HG02588 (cell line): ENCODE results near the gene LBP.
"Not testable (repeated sequence)": the region's sequence is repeated elsewhere in the genome, so short reads cannot be mapped to it uniquely, and the experiment has no call there.

ENCODE experiments used
- ATAC-seq: cut with Tn5 transposase; IDR thresholded peaks from one replicate; pipeline ENCODE4 v1.9.1; 2021; ENCODE audit warnings: mild to moderate bottlenecking, moderate library complexity; ENCODE audit not compliant: unreplicated experiment

LBP gene

GRCh38 chr20:38317422-38317821, 28.9 kb upstream of the LBP start:
- no peak for ATAC-seq

GRCh38 chr20:38320221-38320620, 26.1 kb upstream of the LBP start:
- no peak for ATAC-seq

GRCh38 chr20:38321959-38322598, 24.2 kb upstream of the LBP start:
- ATAC-seq, result no peak

- ATAC-seq, result no peak
Measured at GRCh38 chr20:38324159-38324558, 22.1 kb upstream of the LBP start.

- ATAC-seq, result no peak
Measured at GRCh38 chr20:38325167-38325566, 21.1 kb upstream of the LBP start.

- ATAC-seq, result no peak
Measured at GRCh38 chr20:38325905-38326304, 20.4 kb upstream of the LBP start.

- ATAC-seq, result no peak
Measured at GRCh38 chr20:38326309-38326708, 20.0 kb upstream of the LBP start.

GRCh38 chr20:38330638-38331037, 15.6 kb upstream of the LBP start:
- no peak for ATAC-seq

- no peak for ATAC-seq
Measured at GRCh38 chr20:38331245-38331644, 15.0 kb upstream of the LBP start.

GRCh38 chr20:38331814-38332213, 14.5 kb upstream of the LBP start:
- ATAC-seq, result no peak

- no peak for ATAC-seq
Measured at GRCh38 chr20:38334016-38334415, 12.3 kb upstream of the LBP start.

- ATAC-seq, result no peak
Measured at GRCh38 chr20:38336726-38337125, 9.6 kb upstream of the LBP start.

GRCh38 chr20:38337561-38338140, 8.6 kb upstream of the LBP start:
- no peak for ATAC-seq

GRCh38 chr20:38338849-38339520, 7.3 kb upstream of the LBP start:
- ATAC-seq, result no peak

- ATAC-seq, result not testable (repeated sequence)
Measured at GRCh38 chr20:38339521-38339896, 6.8 kb upstream of the LBP start.

- no peak for ATAC-seq
Measured at GRCh38 chr20:38339997-38340396, 6.3 kb upstream of the LBP start.

- no peak for ATAC-seq
Measured at GRCh38 chr20:38340693-38341092, 5.6 kb upstream of the LBP start.

- ATAC-seq, result no peak
Measured at GRCh38 chr20:38342216-38342615, 4.1 kb upstream of the LBP start.

- ATAC-seq, result no peak
Measured at GRCh38 chr20:38342713-38343310, 3.5 kb upstream of the LBP start.

- ATAC-seq, result no peak
Measured at GRCh38 chr20:38343311-38344106, 2.8 kb upstream of the LBP start.

- ATAC-seq, result no peak
Measured at GRCh38 chr20:38344107-38344701, 2.1 kb upstream of the LBP start.
